HG03432 (cell line): Measurements from ENCODE around the gene MANEAL.

ENCODE experiments used
- ATAC-seq: cut with Tn5 transposase; IDR thresholded peaks from one replicate; pipeline ENCODE4 v1.9.1; 2021; ENCODE audit warnings: mild to moderate bottlenecking, moderate library complexity; ENCODE audit not compliant: unreplicated experiment

MANEAL gene

GRCh38 chr1:37824001-37824400 lies 30.4 kb downstream of the MANEAL start:
- ATAC-seq = no peak

GRCh38 chr1:37825506-37825905 lies 31.9 kb downstream of the MANEAL start:
- no peak for ATAC-seq

GRCh38 chr1:37828410-37829074 lies 34.9 kb downstream of the MANEAL start:
- ATAC-seq = no peak

GRCh38 chr1:37831109-37831508 lies 37.5 kb downstream of the MANEAL start:
- ATAC-seq = no peak

- no peak for ATAC-seq
These were observed 38.2 kb downstream of the MANEAL start for GRCh38 chr1:37831809-37832208.

GRCh38 chr1:37836788-37837187 lies 43.1 kb downstream of the MANEAL start:
- no peak for ATAC-seq

GRCh38 chr1:37839676-37840075 lies 46.0 kb downstream of the MANEAL start:
- ATAC-seq = no peak

GRCh38 chr1:37840711-37841110 lies 47.1 kb downstream of the MANEAL start:
- ATAC-seq = no peak

GRCh38 chr1:37841652-37842051 lies 48.0 kb downstream of the MANEAL start:
- no peak for ATAC-seq

GRCh38 chr1:37844536-37844935 lies 50.9 kb downstream of the MANEAL start:
- no peak for ATAC-seq

- no peak for ATAC-seq
These were observed 51.5 kb downstream of the MANEAL start for GRCh38 chr1:37845049-37845646.

- no peak for ATAC-seq
These were observed 52.1 kb downstream of the MANEAL start for GRCh38 chr1:37845786-37846185.

GRCh38 chr1:37846647-37847339 lies 53.1 kb downstream of the MANEAL start:
- ATAC-seq = no peak

- ATAC-seq = no peak
These were observed 55.8 kb downstream of the MANEAL start for GRCh38 chr1:37849480-37849879.

- no peak for ATAC-seq
These were observed 56.8 kb downstream of the MANEAL start for GRCh38 chr1:37850352-37850955.
